HFF-Myc (cell line): ENCODE data around the gene SOCS4.
"Not testable (repeated sequence)": the region's sequence is repeated elsewhere in the genome, so short reads cannot be mapped to it uniquely, and the experiment has no call there.

Experiments
- DNase-seq: peaks from one replicate; pipeline ENCODE4 v3.0.0-alpha.2; 2011; ENCODE audit warnings: low read depth; ENCODE audit errors: extremely low read depth
- H3K4me3 ChIP-seq: replicated peaks from 2 replicates; pipeline ENCODE4 v1.5.1; 2011; ENCODE audit warnings: low read depth, mild to moderate bottlenecking, control low read depth, low read length
- TF ChIP-seq, protein P1 (sequence below): IDR thresholded peaks from 2 replicates; pipeline ENCODE4 v1.5.1; 2012; ENCODE audit warnings: mild to moderate bottlenecking, low read depth, low read length, control low read depth; ENCODE audit errors: missing control alignments

Gene SOCS4

DNA sequence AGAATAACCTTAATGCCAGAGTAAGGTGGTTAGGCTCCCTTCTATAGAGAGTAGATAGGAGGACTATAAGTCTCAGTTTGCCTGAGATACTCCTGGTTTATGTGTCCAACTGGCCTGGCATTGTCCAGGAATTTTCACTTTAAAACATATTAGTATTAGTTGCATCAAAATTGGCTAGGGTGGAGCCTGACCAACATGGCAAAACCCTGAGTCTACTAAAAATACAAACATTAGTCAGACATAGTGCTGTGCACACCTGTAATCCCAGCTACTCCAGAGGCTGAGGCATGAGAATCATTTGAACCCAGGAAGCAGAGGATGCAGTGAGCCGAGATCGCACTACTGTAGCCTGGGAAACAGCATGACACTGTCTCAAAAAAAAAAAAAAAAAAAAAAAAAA, 12.0 kb upstream of the SOCS4 start:
- TF ChIP-seq, protein P1, sequence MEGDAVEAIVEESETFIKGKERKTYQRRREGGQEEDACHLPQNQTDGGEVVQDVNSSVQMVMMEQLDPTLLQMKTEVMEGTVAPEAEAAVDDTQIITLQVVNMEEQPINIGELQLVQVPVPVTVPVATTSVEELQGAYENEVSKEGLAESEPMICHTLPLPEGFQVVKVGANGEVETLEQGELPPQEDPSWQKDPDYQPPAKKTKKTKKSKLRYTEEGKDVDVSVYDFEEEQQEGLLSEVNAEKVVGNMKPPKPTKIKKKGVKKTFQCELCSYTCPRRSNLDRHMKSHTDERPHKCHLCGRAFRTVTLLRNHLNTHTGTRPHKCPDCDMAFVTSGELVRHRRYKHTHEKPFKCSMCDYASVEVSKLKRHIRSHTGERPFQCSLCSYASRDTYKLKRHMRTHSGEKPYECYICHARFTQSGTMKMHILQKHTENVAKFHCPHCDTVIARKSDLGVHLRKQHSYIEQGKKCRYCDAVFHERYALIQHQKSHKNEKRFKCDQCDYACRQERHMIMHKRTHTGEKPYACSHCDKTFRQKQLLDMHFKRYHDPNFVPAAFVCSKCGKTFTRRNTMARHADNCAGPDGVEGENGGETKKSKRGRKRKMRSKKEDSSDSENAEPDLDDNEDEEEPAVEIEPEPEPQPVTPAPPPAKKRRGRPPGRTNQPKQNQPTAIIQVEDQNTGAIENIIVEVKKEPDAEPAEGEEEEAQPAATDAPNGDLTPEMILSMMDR, result no peak
- no peak for DNase-seq
- no peak overlapping the region for H3K4me3 ChIP-seq

DNA sequence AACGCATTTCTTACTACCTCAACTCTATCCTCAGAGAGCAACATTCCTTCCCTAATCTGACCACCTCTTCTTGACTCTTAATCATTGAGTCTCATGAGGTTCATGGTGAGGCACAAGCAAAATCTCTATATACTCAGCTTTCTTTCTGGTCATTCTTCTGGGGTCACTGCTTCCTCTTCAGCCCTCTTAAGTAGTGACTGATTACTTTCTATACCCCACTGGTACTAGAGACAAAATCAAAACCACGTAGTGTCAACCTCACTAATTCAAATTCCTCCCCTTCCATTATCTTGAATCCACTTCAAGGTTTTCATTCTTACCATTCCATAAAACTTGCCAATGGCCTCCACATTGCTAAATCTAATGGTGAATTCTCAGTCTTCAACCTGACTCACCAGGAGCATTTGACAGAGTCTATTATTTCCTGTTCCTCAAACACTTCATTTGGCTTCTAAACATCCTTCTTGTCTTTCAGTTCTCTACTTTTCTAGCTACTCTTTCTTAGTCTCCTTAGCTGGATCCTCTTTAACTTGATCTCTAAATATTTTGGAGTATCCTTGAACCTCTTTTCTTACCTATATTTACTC, 7.0 kb upstream of the SOCS4 start:
- no peak overlapping the region for H3K4me3 ChIP-seq
- TF ChIP-seq, protein P1, result no peak
- no peak for DNase-seq

DNA sequence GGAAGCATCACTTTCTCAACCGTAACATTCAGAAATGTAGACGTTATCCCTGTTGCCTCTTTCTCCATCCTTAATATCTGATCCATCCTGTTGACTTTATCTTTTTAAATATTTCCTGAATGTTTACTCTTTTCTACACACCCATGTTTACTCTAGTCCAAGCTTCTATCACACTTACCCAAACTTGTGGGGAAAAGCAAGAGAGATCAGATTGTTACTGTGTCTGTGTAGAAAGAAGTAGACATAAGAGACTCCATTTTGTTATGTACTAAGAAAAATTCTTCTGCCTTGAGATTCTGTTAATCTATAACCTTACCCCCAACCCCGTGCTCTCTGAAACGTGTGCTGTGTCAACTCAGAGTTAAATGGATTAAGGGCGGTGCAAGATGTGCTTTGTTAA, 2.7 kb upstream of the SOCS4 start:
- H3K4me3 ChIP-seq, DNase-seq: not testable (repeated sequence)

DNA sequence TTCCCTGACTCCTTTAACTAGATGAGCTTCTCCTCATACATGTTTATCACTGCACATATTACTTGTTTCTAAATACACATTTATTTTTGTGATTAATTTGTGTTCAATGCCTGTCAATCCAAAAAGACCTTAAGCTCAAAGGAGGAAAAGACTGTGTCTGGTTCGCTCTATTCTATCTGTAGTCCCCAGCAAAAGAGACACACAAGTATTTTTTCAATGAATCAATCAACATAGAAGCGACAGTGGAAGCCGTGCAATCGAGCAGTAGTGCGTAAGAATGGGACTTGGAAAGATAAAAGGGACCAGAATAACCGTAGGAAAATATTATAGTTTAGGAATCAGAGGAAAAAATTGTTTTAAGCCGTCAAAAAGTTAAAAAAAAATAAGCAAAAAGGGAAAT, 1.1 kb upstream of the SOCS4 start:
- TF ChIP-seq, protein P1, result no peak
- peak overlapping the region; percentile 73 for H3K4me3 ChIP-seq
- DNase-seq, result no peak

DNA sequence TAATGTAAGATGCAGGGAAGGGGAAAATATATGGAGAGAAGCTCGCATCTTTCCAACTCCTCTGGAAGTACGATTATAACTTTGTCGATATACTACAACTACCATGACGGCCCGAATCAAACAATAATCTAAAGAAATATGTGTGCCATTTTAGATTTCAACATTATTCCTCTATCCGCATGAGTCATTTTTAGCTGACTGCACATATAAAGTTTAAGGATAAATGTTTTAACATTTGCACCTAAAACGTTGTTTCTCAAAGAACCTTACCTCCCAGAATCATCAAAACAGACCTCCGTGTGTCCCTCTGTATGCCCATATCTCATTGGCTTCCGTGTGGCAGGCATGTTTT, 619 bp upstream of the SOCS4 start:
- TF ChIP-seq, protein P1, result no peak
- peak overlapping the region; percentile 73 for H3K4me3 ChIP-seq
- DNase-seq, result no peak

DNA sequence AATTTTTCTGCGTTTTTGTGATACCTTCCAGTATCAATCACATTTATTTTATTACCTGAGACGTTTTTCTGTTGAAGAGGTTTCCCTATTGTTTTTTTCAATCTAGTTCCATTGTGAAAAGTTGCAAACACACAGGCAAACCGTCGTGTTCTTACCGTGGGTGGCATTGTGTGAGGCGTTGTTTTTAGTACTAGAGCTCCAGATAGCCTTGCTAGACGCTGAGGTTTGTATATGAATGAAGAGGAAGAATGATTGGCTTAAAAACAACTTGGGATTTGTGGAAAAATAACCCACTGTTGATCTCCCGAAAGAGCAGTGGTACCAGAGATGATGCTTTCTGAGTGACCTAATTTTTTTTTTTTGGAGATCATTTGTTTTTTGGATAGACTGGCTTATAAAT, 1.0 kb downstream of the SOCS4 start:
- TF ChIP-seq, protein P1, result no peak
- H3K4me3 ChIP-seq, result peak overlapping the region; percentile 73
- DNase-seq, result no peak

DNA sequence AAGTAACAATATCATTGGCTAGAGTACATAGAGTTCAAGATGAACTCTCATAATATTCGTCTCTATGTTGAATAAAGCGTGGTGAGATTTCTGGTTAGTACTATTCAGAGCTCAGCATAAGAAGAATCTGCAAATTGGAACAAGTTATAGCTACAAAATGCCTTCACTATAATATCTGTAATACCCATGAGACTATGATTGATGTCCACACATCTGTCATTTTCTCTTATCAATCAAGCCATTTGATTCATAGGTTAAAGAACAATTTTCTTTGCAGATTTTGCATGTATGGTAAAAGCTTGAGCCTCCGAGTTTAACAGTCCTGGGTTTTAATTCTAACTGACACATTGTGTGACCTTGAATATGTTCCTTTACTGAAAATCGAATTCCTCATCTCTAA, 1.4 kb downstream of the SOCS4 start:
- TF ChIP-seq, protein P1, result no peak
- DNase-seq, result no peak
- H3K4me3 ChIP-seq, result peak overlapping the region; percentile 73
